ENCODE measurements around the gene C8G.

C8G gene

DNA sequence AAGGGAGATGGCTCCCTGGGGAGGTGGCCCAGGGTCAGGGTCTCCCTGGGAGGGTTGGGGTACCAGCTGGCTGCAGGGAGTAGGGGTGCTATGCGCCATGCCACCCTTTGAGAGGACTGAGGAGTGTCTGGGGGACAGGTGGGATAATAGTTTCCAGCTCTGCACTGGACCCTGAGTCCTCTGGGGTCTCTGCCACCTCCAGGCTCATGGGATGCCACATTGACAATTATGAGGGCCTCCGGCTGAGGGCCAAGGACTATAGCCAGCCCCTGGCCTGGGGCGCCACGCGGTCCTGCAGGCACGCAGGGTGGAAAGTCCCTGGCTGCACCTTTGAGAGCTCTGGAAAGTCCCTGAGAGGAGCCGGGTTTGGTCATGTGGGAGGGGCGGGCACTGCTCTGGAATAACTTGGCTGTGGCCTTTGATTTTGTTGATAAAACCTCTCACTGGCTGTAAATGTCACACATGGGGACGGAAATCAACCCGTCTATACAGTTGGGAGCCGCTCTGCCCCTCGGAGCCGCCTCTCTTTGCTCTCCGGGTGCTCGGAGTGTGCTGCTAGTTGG, 42.7 kb upstream of the C8G start:
- H3K27ac ChIP-seq: peak overlapping the region in 7 of 11 experiments; percentile 10 to 54 (median 21); a peak in 6 of 22 replicates
- H3K36me3 ChIP-seq: peaks cover 81 to 100% (median 100%) of the 10 kb centered on the region in 11 experiments
- peaks cover 19 to 96% (median 75%) of the 10 kb centered on the region in 11 experiments; a peak in 21 of 22 replicates for H4K20me1 ChIP-seq
- peak overlapping the region in 9 of 11 experiments; percentile 9 to 42 (median 36); a peak in 9 of 22 replicates for H3K9ac ChIP-seq
- no peaks in the 10 kb centered on the region for H3K27me3 ChIP-seq
- H3K9me3 ChIP-seq (replicated peaks in 1 of 11): no peaks in the 10 kb centered on the region; a peak in 1 of 22 replicates
- peak overlapping the region; percentile 22 to 53 (median 40); a peak in 16 of 22 replicates for H3K4me2 ChIP-seq
- TF ChIP-seq Cebpa-rat (IDR thresholded peaks at IDR 0.05): no peak
- H3K4me1 ChIP-seq: peaks cover 15 to 31% (median 23%) of the 10 kb centered on the region in 10 experiments
- H3K4me3 ChIP-seq: no peak overlapping the region

DNA sequence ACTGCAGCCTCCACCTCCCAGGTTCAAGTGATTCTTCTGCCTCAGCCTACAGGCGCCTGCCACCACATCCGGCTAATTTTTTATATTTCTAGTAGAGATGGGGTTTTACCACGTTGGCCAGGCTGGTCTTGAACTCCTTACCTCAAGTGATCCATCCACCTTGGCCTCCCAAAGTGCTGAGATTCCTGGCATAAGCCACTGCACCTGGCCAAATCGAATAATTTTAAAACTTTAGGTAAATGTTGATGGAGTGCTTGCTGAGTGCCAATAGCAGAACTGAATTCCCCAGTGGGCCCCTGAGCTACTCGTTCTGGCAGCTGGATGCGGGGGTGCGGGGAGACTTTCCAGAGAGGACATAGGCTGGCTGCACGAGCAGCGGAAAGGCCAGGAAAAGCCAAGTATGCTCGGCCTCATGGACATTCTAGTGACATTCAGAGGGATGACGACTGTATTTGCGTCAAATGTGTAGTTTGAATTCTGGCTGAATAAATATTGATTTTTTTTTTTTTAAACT, 41.9 kb upstream of the C8G start:
- H3K9ac ChIP-seq: peak overlapping the region in 1 of 11 experiments; percentile 42; a peak in 1 of 22 replicates

DNA sequence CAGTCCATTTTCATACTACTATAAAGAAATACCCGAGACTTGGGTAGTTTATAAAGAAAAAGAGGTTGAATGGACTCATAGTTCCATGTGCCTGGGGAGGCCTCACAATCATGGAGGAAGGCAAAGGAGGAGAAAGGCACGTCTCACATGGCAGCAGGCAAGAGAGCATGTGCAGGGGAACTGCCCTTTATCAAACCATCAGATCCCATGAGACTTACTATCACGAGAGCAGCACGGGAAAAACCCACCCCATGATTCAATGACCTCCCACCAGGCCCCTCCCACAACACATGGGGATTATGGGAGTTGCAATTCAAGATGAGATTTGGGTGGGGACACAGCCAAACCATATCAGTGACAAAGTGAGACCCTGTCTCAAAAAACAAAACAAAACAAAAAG, 38.8 kb upstream of the C8G start:
- H4K20me1 ChIP-seq: peaks cover 5 to 96% (median 62%) of the 10 kb centered on the region in 11 experiments; a peak in 20 of 22 replicates
- peaks cover 13 to 27% (median 15%) of the 10 kb centered on the region in 10 experiments for H3K4me1 ChIP-seq
- peaks cover 84 to 100% (median 100%) of the 10 kb centered on the region in 11 experiments for H3K36me3 ChIP-seq
- no peak overlapping the region for H3K4me2 ChIP-seq
- no peak for TF ChIP-seq Cebpa-rat (IDR thresholded peaks at IDR 0.05)
- H3K9ac ChIP-seq: no peak overlapping the region
- H3K27ac ChIP-seq: no peak overlapping the region
- no peaks in the 10 kb centered on the region; a peak in 1 of 22 replicates for H3K9me3 ChIP-seq (replicated peaks in 1 of 11)
- no peak overlapping the region for H3K4me3 ChIP-seq
- H3K27me3 ChIP-seq: no peaks in the 10 kb centered on the region

More for the DNA sequence above, 41.9 kb upstream of the C8G start:
- peaks cover 11 to 96% (median 75%) of the 10 kb centered on the region in 11 experiments; a peak in 21 of 22 replicates for H4K20me1 ChIP-seq
- TF ChIP-seq Cebpa-rat (IDR thresholded peaks at IDR 0.05): no peak
- no peaks in the 10 kb centered on the region; a peak in 1 of 22 replicates for H3K9me3 ChIP-seq (replicated peaks in 1 of 11)
- H3K27ac ChIP-seq: no peak overlapping the region
- H3K36me3 ChIP-seq: peaks cover 87 to 100% (median 100%) of the 10 kb centered on the region in 11 experiments
- H3K4me3 ChIP-seq: no peak overlapping the region
- no peaks in the 10 kb centered on the region for H3K27me3 ChIP-seq
- no peak overlapping the region; a peak in 1 of 22 replicates for H3K4me2 ChIP-seq
- peaks cover 15 to 31% (median 23%) of the 10 kb centered on the region in 10 experiments for H3K4me1 ChIP-seq

DNA sequence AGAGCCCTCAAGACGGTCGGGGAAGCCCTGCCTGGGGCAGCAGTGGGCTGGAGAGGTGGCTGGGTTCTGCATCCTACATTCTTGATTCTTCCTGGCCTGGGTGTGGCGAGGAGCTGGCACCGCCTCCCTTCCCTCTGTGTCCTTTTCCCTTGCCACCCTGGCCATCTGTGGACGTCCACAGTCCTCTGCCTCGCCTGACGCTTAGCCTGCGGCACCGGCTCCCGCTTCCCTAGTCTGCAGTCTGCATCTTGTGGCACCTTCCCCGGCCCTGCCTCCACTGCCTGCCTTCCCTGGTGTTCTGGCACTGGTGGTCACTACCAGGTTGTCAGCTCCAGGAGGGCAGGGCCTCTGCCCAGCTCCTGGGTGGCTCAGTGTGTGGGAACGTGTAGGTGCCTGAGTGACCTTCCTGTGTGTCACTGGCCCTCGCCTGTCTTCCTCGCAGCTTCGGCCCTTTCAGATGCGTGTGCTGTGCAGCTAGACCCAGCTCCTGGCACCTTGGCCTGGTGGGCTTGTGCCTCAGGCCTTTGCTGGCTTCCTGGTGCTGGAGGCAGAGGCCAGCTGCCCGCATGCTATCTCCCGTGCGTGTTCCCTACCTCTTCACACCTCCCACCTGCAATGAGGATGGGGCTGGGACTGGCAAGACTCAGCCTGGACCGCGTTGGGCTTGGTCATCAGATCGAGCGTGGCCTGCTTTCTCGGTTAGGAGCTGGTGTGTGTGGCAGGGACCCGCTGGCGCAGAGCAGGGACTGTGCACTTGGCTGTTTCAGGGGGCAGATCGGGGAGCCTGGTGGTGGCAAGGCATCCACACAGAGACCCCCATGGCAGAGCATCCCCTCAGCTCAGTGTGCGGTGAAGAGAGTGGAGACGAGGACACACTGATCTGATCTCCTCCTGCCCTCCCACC, 37.8 kb upstream of the C8G start:
- Histone ChIP-seq H3K27ac (no peak overlapping the region), H3K4me1 (peaks cover 3 to 17% (median 6%) of the 10 kb centered on the region in 10 experiments; a peak in 18 of 20 replicates), H3K9ac (peak overlapping the region in 2 of 11 experiments; percentile 1 to 2; a peak in 1 of 22 replicates), H3K36me3 (peaks cover 81 to 100% (median 99%) of the 10 kb centered on the region in 11 experiments), H3K27me3 (no peaks in the 10 kb centered on the region), H3K9me3 (replicated peaks in 1 of 11) (no peaks in the 10 kb centered on the region; a peak in 1 of 22 replicates), H3K4me3 (no peak overlapping the region), H3K4me2 (no peak overlapping the region), H4K20me1 (peaks cover under 1 to 90% (median 53%) of the 10 kb centered on the region in 11 experiments; a peak in 20 of 22 replicates)
- no peak for TF ChIP-seq Cebpa-rat (IDR thresholded peaks at IDR 0.05)

GRCh38 chr9:136910197-136910900, 34.7 kb upstream of the C8G start:
- H4K20me1 ChIP-seq: peaks cover 0 to 84% (median 52%) of the 10 kb centered on the region in 11 experiments; a peak in 18 of 22 replicates
- no peak overlapping the region for H3K4me2 ChIP-seq
- no peaks in the 10 kb centered on the region for H3K27me3 ChIP-seq
- no peak for TF ChIP-seq Cebpa-rat (IDR thresholded peaks at IDR 0.05)
- no peaks in the 10 kb centered on the region; a peak in 1 of 22 replicates for H3K9me3 ChIP-seq (replicated peaks in 1 of 11)
- H3K36me3 ChIP-seq: peaks cover 84 to 100% (median 98%) of the 10 kb centered on the region in 11 experiments
- H3K4me3 ChIP-seq: no peak overlapping the region
- H3K4me1 ChIP-seq: peaks cover 0 to 7% (median 0%) of the 10 kb centered on the region in 10 experiments; a peak in 3 of 20 replicates
- H3K9ac ChIP-seq: no peak overlapping the region
- no peak overlapping the region for H3K27ac ChIP-seq

GRCh38 chr9:136910901-136911245, 34.2 kb upstream of the C8G start:
- no peaks in the 10 kb centered on the region for H3K27me3 ChIP-seq
- no peak overlapping the region for H3K9ac ChIP-seq
- TF ChIP-seq Cebpa-rat (IDR thresholded peaks at IDR 0.05): no peak
- no peak overlapping the region for H3K27ac ChIP-seq
- H3K4me1 ChIP-seq: 0 out of 20 replicates have a peak, but pooled peaks cover 0 to 6% (median 0%) of the 10 kb centered on the region in 10 experiments
- peaks cover 0 to 85% (median 58%) of the 10 kb centered on the region in 11 experiments; a peak in 18 of 22 replicates for H4K20me1 ChIP-seq
- no peak overlapping the region for H3K4me3 ChIP-seq
- H3K9me3 ChIP-seq (replicated peaks in 1 of 11): no peaks in the 10 kb centered on the region; a peak in 1 of 22 replicates
- H3K4me2 ChIP-seq: no peak overlapping the region
- peaks cover 87 to 100% (median 98%) of the 10 kb centered on the region in 11 experiments for H3K36me3 ChIP-seq

- Histone ChIP-seq H3K9ac (0 out of 22 replicates have a peak overlapping the region, but pooled peaks of 1 of the 11 experiments have one; percentile 13), H3K4me1 (no peaks in the 10 kb centered on the region), H3K27me3 (no peaks in the 10 kb centered on the region), H3K27ac (peak overlapping the region in 1 of 11 experiments; percentile 15; a peak in 1 of 22 replicates), H4K20me1 (peaks cover 0 to 76% (median 55%) of the 10 kb centered on the region in 11 experiments; a peak in 19 of 22 replicates), H3K4me2 (no peak overlapping the region), H3K36me3 (peaks cover 86 to 100% (median 97%) of the 10 kb centered on the region in 11 experiments), H3K4me3 (no peak overlapping the region), H3K9me3 (replicated peaks in 1 of 11) (no peaks in the 10 kb centered on the region)
- TF ChIP-seq Cebpa-rat (IDR thresholded peaks at IDR 0.05): no peak
These were observed 31.2 kb upstream of the C8G start for GRCh38 chr9:136913701-136914438.

Measured in BLaER1 treated with 17β-estradiol and CSF1 and Interleukin-3, amounts not matched to agents 10 nM and 100 nM (cell line).